OCI-LY1 (cell line): ENCODE measurements around the gene CYTL1.

ENCODE experiments used
- H2AFZ ChIP-seq: fragments of 200-600 bp; sonication (generic), shearing (Covaris generic); 2 replicates; pipeline ENCODE4 v1.6.0; 2014; ENCODE audit warnings: antibody characterized with exemption, mild to moderate bottlenecking, low read length
- H3F3A ChIP-seq: fragments of 200-600 bp; sonication (generic), shearing (Covaris generic); 2 replicates; pipeline ENCODE4 v1.6.0; 2014; ENCODE audit warnings: mild to moderate bottlenecking, antibody characterized with exemption, low read length, moderate library complexity; ENCODE audit not compliant: insufficient read depth
- H3K27ac ChIP-seq: fragments of 200-600 bp; sonication (generic); 2 replicates; pipeline ENCODE4 v1.5.1; 2014; ENCODE audit warnings: low read length, mixed run types, mild to moderate bottlenecking, low read depth; ENCODE audit not compliant: poor library complexity, severe bottlenecking
- H3K27me3 ChIP-seq: fragments of 200-600 bp; sonication (generic); 2 replicates; pipeline ENCODE4 v1.6.0; 2014; ENCODE audit warnings: antibody characterized with exemption, mild to moderate bottlenecking, low read length, moderate library complexity; ENCODE audit not compliant: insufficient read depth
- H3K36me3 ChIP-seq: fragments of 200-600 bp; sonication (generic); 2 replicates; pipeline ENCODE4 v1.6.1; 2014; ENCODE audit warnings: mild to moderate bottlenecking, antibody characterized with exemption, low read length, moderate library complexity, mixed read lengths; ENCODE audit not compliant: insufficient read depth
- H3K4me1 ChIP-seq: fragments of 200-600 bp; sonication (generic); 2 replicates; pipeline ENCODE4 v1.5.1; 2014; ENCODE audit warnings: mild to moderate bottlenecking, low read length, moderate library complexity; ENCODE audit not compliant: insufficient read depth, severe bottlenecking
- H3K4me2 ChIP-seq: fragments of 200-600 bp; sonication (generic), shearing (Covaris generic); 2 replicates; pipeline ENCODE4 v1.6.1; 2014; ENCODE audit warnings: low read length
- H3K4me3 ChIP-seq: fragments of 200-600 bp; sonication (generic); 2 replicates; pipeline ENCODE4 v1.5.1; 2014; ENCODE audit warnings: low read length, low read depth, mild to moderate bottlenecking, mixed read lengths; ENCODE audit not compliant: poor library complexity, severe bottlenecking
- H3K79me2 ChIP-seq: fragments of 200-600 bp; shearing (Covaris generic); 2 replicates; pipeline ENCODE4 v1.6.1; 2016; ENCODE audit warnings: mixed run types, low read length, mixed read lengths; ENCODE audit not compliant: insufficient read depth
- H3K9ac ChIP-seq: fragments of 200-600 bp; sonication (generic), shearing (Covaris generic); 2 replicates; pipeline ENCODE4 v1.6.1; 2014; ENCODE audit warnings: mild to moderate bottlenecking, low read length, mixed read lengths
- H3K9me2 ChIP-seq: fragments of 200-600 bp; sonication (generic), shearing (Covaris generic); 2 replicates; pipeline ENCODE4 v1.6.1; 2014; ENCODE audit warnings: low read depth, mild to moderate bottlenecking, low read length, mixed read lengths
- H3K9me3 ChIP-seq: fragments of 200-600 bp; shearing (Covaris generic); 2 replicates; pipeline ENCODE4 v1.6.1; 2014; ENCODE audit warnings: low read length, mixed read lengths
- H4K20me1 ChIP-seq: fragments of 200-600 bp; sonication (generic), shearing (Covaris generic); 2 replicates; pipeline ENCODE4 v1.6.0; 2016; ENCODE audit warnings: mild to moderate bottlenecking, low read length; ENCODE audit not compliant: insufficient read depth
- EZH2 ChIP-seq: fragments of 200-600 bp; sonication (generic), shearing (Covaris generic); IDR thresholded peaks from 2 replicates; pipeline ENCODE4 v1.8.0; 2017; ENCODE audit warnings: borderline replicate concordance, mixed run types, mild to moderate bottlenecking, antibody characterized with exemption, low read length, moderate library complexity, mixed read lengths
- TF ChIP-seq, protein P1 (sequence below): fragments of 200-600 bp; sonication (generic), shearing (Covaris generic); IDR thresholded peaks from 2 replicates; pipeline ENCODE4 v1.5.1; 2017; ENCODE audit warnings: mild to moderate bottlenecking, antibody characterized with exemption, low read length, moderate library complexity, mixed read lengths

The CYTL1 gene

DNA sequence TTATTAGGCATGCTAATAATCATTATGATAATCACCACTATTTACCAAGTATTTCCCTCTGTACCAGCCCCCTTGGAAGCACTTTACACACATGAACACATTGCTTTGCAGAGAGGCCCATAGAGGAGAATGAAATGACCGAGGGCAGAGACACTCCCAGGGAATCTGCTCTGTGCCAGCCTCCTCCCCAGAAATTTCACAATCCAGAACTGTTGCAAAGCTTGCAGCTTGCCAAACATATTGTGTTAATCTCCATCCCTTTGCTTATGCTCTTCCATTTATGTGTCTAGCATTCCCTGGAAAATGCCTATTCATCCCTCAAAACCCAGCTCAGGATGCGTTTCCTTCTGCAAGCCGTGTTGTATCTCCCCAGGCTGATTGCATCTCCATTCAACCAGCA, 37.8 kb downstream of the CYTL1 start:
- Histone ChIP-seq H3K4me3 (no peak overlapping the region), H3K27ac (no peak overlapping the region), H3F3A (no peaks in the 10 kb centered on the region), H3K9me3 (no peaks in the 10 kb centered on the region), H3K27me3 (no peaks in the 10 kb centered on the region), H3K9me2 (no peaks in the 10 kb centered on the region), H3K9ac (no peak overlapping the region), H4K20me1 (no peaks in the 10 kb centered on the region), H3K79me2 (no peaks in the 10 kb centered on the region), H2AFZ (no peak overlapping the region), H3K4me1 (no peaks in the 10 kb centered on the region), H3K4me2 (no peak overlapping the region), H3K36me3 (no peaks in the 10 kb centered on the region)
- no peak for TF ChIP-seq EZH2
- TF ChIP-seq, protein P1, sequence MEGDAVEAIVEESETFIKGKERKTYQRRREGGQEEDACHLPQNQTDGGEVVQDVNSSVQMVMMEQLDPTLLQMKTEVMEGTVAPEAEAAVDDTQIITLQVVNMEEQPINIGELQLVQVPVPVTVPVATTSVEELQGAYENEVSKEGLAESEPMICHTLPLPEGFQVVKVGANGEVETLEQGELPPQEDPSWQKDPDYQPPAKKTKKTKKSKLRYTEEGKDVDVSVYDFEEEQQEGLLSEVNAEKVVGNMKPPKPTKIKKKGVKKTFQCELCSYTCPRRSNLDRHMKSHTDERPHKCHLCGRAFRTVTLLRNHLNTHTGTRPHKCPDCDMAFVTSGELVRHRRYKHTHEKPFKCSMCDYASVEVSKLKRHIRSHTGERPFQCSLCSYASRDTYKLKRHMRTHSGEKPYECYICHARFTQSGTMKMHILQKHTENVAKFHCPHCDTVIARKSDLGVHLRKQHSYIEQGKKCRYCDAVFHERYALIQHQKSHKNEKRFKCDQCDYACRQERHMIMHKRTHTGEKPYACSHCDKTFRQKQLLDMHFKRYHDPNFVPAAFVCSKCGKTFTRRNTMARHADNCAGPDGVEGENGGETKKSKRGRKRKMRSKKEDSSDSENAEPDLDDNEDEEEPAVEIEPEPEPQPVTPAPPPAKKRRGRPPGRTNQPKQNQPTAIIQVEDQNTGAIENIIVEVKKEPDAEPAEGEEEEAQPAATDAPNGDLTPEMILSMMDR, result no peak

DNA sequence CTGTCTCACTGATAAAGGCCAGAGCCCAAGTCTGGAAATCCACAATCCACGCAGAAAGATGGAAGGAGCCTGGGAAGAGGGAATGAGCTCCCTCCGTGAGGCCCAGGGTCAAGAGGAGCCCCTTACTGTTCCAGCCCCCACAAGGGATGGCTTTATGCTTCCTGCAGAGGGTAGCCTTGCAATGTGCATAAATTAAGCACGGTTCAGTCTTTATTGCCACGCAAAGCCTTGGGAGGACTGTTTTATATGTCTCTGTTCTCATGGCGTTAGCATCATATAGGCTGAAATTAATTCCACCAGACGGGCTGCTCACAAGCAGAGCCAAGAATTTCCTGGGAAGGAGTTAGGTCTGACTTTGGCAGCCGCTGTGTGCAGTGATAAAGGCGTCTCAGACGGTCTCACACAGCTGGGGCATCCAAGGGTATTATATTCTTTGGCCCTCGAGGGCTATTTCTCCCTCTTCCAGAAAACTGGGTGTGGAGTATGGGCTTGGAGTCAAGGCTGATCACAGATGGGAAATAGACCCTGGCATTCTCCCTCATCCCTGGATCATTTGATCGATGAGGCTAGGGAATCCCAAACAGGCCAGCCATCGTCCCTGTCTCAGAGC, 38.5 kb downstream of the CYTL1 start:
- Histone ChIP-seq H2AFZ (no peak overlapping the region), H3K9ac (no peak overlapping the region), H3K79me2 (no peaks in the 10 kb centered on the region), H3K9me2 (no peaks in the 10 kb centered on the region), H4K20me1 (no peaks in the 10 kb centered on the region), H3K27me3 (no peaks in the 10 kb centered on the region), H3K36me3 (no peaks in the 10 kb centered on the region), H3K4me2 (no peak overlapping the region), H3K4me3 (no peak overlapping the region), H3K27ac (no peak overlapping the region), H3K9me3 (no peaks in the 10 kb centered on the region), H3K4me1 (no peaks in the 10 kb centered on the region), H3F3A (no peaks in the 10 kb centered on the region)
- no peak for TF ChIP-seq EZH2
- TF ChIP-seq, protein P1, result no peak

DNA sequence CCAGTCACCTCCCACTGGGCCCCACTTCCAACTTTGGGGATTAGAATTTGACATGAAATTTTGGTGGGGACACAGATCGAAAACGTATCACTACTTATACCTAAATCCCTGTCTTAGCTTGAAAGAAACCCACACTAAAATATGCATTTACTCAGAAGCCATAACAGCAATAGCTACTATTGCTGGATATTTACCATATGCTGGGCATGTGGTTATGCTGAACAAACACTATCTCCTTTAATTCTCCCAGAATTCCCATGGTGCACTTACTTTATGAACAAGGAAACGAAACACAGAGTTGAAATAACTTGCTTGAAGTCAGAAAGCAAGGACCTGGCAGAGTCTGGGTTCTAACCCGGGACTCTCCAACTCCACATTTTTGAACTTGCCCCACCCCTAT, 39.3 kb downstream of the CYTL1 start:
- no peaks in the 10 kb centered on the region for H3K36me3 ChIP-seq
- TF ChIP-seq, protein P1, result no peak
- TF ChIP-seq EZH2, result no peak
- no peaks in the 10 kb centered on the region for H3K79me2 ChIP-seq
- H3K27me3 ChIP-seq, result no peaks in the 10 kb centered on the region
- H4K20me1 ChIP-seq, result no peaks in the 10 kb centered on the region
- no peaks in the 10 kb centered on the region for H3K9me2 ChIP-seq
- H3K9me3 ChIP-seq, result no peaks in the 10 kb centered on the region
- H3F3A ChIP-seq, result no peaks in the 10 kb centered on the region
- H3K27ac ChIP-seq, result no peak overlapping the region
- no peak overlapping the region for H2AFZ ChIP-seq
- no peak overlapping the region for H3K4me3 ChIP-seq
- H3K4me2 ChIP-seq, result no peak overlapping the region
- H3K4me1 ChIP-seq, result no peaks in the 10 kb centered on the region
- H3K9ac ChIP-seq, result no peak overlapping the region
